ENCODE data around the gene ZNF77. TPM values are rescaled to one million over a fixed set of nuclear protein-coding genes. Genes with fewer than 3 reads are reported as not detected.

ZNF77 gene
- total RNA-seq, 1 donor from 2014 or later = 6.4 TPM

GRCh38 chr19:2923510-2923909, 21.3 kb downstream of the ZNF77 start:
- peak overlapping the region; percentile 47 for H3K27ac ChIP-seq
- no peak overlapping the region for H3K4me3 ChIP-seq

GRCh38 chr19:2922987-2923386, 21.8 kb downstream of the ZNF77 start:
- intact Hi-C loops (cut with DNase I) = no loop called here
- Histone ChIP-seq H3K27me3 (no peaks in the 10 kb centered on the region), H3K4me3 (no peak overlapping the region), H3K27ac (peak overlapping the region; percentile 47), H3K36me3 (peaks cover 0 to 20% of the 10 kb centered on the region in 2 donors), H3K9me3 (no peaks in the 10 kb centered on the region), H3K4me1 (peaks cover 19% of the 10 kb centered on the region)
- peak in 1 of 2 donors; percentile 83 for DNase-seq (ENCODE audit: extremely low spot score in 2 of 2)
- no peak for TF ChIP-seq CTCF (IDR thresholded peaks at IDR 0.05)
- no peak for TF ChIP-seq POLR2AphosphoS5 (IDR thresholded peaks at IDR 0.05; ENCODE audit: insufficient read depth in 1 of 2, low read depth in 1 of 2)
- no peak for TF ChIP-seq POLR2A (IDR thresholded peaks at IDR 0.05)

More at GRCh38 chr19:2923510-2923909, 21.3 kb downstream of the ZNF77 start:
- TF ChIP-seq CTCF (IDR thresholded peaks at IDR 0.05) = no peak
- TF ChIP-seq POLR2A (IDR thresholded peaks at IDR 0.05) = no peak
- TF ChIP-seq POLR2AphosphoS5 (IDR thresholded peaks at IDR 0.05; ENCODE audit: insufficient read depth in 1 of 2, low read depth in 1 of 2) = peak in 1 of 2 donors; percentile 43
- peaks cover 0 to 15% of the 10 kb centered on the region in 2 donors for H3K36me3 ChIP-seq
- no peaks in the 10 kb centered on the region for H3K9me3 ChIP-seq
- no peaks in the 10 kb centered on the region for H3K27me3 ChIP-seq
- DNase-seq (ENCODE audit: extremely low spot score in 2 of 2) = peak in 1 of 2 donors; percentile 88
- H3K4me1 ChIP-seq = peaks cover 19% of the 10 kb centered on the region
- intact Hi-C loops (cut with DNase I) = no loop called here

GRCh38 chr19:2917275-2918184, 27.2 kb downstream of the ZNF77 start:
- intact Hi-C loops (cut with DNase I) = no loop called here
- TF ChIP-seq POLR2AphosphoS5 (IDR thresholded peaks at IDR 0.05; ENCODE audit: insufficient read depth in 1 of 2, low read depth in 1 of 2) = no peak
- no peak for TF ChIP-seq POLR2A (IDR thresholded peaks at IDR 0.05)
- no peak for TF ChIP-seq CTCF (IDR thresholded peaks at IDR 0.05)
- H3K27me3 ChIP-seq = no peaks in the 10 kb centered on the region
- H3K27ac ChIP-seq = no peak overlapping the region
- DNase-seq (ENCODE audit: extremely low spot score in 2 of 2) = peak in 1 of 2 donors; percentile 32
- no peaks in the 10 kb centered on the region for H3K9me3 ChIP-seq
- no peak overlapping the region for H3K4me3 ChIP-seq
- H3K4me1 ChIP-seq = peaks cover 2% of the 10 kb centered on the region
- H3K36me3 ChIP-seq = peaks cover 3 to 40% of the 10 kb centered on the region in 2 donors

DNA sequence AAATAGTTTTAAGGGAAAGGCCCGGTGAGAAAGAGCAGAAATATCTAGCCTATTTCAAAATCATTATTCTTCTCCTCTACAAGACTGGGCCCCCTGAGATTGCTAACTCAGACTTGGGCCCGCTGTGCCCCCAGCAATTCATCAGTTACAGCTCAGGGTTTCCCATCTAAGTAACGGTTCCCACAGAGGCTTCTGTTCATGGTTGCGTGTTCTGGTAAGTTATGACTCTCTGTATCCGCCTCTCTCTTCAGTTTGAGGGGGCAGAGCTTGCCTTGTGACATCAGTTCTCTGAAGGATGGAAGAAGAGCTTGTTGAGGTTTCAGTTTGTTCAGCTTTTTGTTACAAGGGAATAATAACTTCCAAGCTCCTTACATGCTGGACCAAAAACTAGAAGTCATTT, 32.5 kb downstream of the ZNF77 start:
- no peak for DNase-seq (ENCODE audit: extremely low spot score in 2 of 2)
- Histone ChIP-seq H3K9me3 (no peaks in the 10 kb centered on the region), H3K4me1 (peaks cover 5% of the 10 kb centered on the region), H3K27ac (no peak overlapping the region), H3K36me3 (peaks cover 0 to 13% of the 10 kb centered on the region in 2 donors), H3K27me3 (no peaks in the 10 kb centered on the region), H3K4me3 (no peak overlapping the region)
- TF ChIP-seq POLR2AphosphoS5 (IDR thresholded peaks at IDR 0.05; ENCODE audit: insufficient read depth in 1 of 2, low read depth in 1 of 2) (no peak), CTCF (IDR thresholded peaks at IDR 0.05) (no peak), POLR2A (IDR thresholded peaks at IDR 0.05) (no peak)
- intact Hi-C loops (cut with DNase I) = no loop called here

Measured in vagina (tissue), 2 donors.